ENCODE results near the gene CFB. TPM values are rescaled to one million over a fixed set of nuclear protein-coding genes. Genes with fewer than 3 reads are reported as not detected.

The CFB gene
- total and polyA plus RNA-seq, 9 of the 15 experiments (the other 6 are each of a cell fraction or from before 2014, with no cell fraction given) = 0.08 to 0.91 (median 0.22) TPM; not detected in 4

DNA sequence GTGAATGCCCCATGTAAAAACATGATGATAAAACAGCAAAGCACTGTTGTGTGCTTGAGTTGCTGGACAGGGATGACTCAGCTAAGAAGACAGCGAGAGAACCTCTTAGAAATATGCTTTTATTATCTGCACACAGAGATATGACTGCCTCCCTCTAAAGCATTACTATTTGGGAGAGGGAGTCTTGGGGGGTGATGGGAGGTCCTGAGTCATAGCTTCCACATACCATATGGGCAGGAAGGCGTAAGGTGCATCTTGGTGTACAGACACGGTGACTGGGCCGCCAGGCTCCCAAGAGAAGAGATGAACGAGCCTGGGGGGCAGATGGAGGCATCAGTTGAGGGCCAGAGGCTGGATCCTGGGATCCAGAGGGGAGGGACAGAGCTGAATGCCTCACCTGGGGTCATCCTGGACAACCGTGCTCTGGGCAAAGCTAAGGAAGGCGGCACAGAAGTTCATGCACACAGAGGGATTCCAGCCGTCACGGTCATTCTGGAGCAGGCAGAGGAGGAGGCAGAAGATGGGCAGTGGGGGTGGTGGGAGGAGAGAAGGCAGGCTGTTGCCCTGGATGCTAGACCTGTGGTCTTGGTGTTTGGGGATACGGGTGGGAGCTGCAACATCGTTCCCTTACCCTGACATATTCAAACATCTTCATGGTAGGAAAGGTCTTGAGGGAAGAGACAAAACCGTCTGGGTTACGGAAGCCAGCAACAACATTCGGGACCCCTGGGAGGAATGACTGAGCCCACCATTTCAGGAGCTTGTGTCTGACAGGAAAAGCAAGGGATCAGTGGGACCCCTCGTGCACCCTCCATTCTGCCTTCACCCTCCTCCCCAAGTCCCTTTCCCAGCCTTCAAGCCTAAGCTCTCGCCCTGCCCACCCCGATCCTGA lies 24.1 kb downstream of the CFB start (continued):
- TF ChIP-seq, protein P1, sequence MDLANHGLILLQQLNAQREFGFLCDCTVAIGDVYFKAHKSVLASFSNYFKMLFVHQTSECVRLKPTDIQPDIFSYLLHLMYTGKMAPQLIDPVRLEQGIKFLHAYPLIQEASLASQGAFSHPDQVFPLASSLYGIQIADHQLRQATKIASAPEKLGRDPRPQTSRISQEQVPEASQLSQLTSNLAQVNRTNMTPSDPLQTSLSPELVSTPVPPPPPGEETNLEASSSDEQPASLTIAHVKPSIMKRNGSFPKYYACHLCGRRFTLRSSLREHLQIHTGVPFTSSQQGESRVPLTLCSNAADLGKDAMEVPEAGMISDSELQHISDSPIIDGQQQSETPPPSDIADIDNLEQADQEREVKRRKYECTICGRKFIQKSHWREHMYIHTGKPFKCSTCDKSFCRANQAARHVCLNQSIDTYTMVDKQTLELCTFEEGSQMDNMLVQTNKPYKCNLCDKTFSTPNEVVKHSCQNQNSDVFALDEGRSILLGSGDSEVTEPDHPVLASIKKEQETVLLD (IDR thresholded peaks at IDR 0.05) = peak; percentile 32; the same call in 1 of the 2 replicates
- TF ChIP-seq NR1H2 (CRISPR knock-in tag; IDR thresholded peaks at IDR 0.05) (no peak), CXXC5 (CRISPR knock-in tag; IDR thresholded peaks at IDR 0.05) (no peak), BACH1 (tag; IDR thresholded peaks at IDR 0.05) (peak; percentile 76; the same call in 1 of the 2 replicates), ZFX (CRISPR knock-in tag; IDR thresholded peaks at IDR 0.05) (0 out of 2 replicates have a peak, but pooled peaks have one; percentile 16), ZNF57 (CRISPR knock-in tag; IDR thresholded peaks at IDR 0.05) (no peak), TAF1 (IDR thresholded peaks at IDR 0.05; ENCODE audit: control insufficient read depth, extremely low read depth, insufficient read depth, low read length, severe bottlenecking) (peak; percentile 31), ARID1B (IDR thresholded peaks at IDR 0.05) (peak; percentile 87), KLF10 (CRISPR knock-in tag; IDR thresholded peaks at IDR 0.05) (no peak), HNRNPK (IDR thresholded peaks at IDR 0.05; ENCODE audit: low read depth, low read length, poor library complexity, severe bottlenecking) (no peak), SNRNP70 (optimal IDR thresholded peaks at IDR 0.05; ENCODE audit: low read depth, low read length) (peak; percentile 35), ARHGAP35 (IDR thresholded peaks at IDR 0.05; ENCODE audit: partially characterized antibody) (peak; percentile 63), RCOR1 (IDR thresholded peaks at IDR 0.05; ENCODE audit: borderline replicate concordance in 1 of 2, low read depth in 2 of 2, low read length in 2 of 2) (peak in 1 of 2 experiments; percentile 92; a peak in 2 of 4 replicates), CBX2 (IDR thresholded peaks at IDR 0.05; ENCODE audit: insufficient read depth, low read length, poor library complexity, severe bottlenecking) (no peak), SOX6 (IDR thresholded peaks at IDR 0.05) (peak; percentile 45; the same call in 1 of the 2 replicates)
- TF ChIP-seq, protein P2, sequence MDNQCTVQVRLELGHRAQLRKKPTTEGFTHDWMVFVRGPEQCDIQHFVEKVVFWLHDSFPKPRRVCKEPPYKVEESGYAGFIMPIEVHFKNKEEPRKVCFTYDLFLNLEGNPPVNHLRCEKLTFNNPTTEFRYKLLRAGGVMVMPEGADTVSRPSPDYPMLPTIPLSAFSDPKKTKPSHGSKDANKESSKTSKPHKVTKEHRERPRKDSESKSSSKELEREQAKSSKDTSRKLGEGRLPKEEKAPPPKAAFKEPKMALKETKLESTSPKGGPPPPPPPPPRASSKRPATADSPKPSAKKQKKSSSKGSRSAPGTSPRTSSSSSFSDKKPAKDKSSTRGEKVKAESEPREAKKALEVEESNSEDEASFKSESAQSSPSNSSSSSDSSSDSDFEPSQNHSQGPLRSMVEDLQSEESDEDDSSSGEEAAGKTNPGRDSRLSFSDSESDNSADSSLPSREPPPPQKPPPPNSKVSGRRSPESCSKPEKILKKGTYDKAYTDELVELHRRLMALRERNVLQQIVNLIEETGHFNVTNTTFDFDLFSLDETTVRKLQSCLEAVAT (IDR thresholded peaks at IDR 0.05) = peak in 1 of 2 experiments; percentile 26; a peak in 1 of 4 replicates
- TF ChIP-seq, protein P3, sequence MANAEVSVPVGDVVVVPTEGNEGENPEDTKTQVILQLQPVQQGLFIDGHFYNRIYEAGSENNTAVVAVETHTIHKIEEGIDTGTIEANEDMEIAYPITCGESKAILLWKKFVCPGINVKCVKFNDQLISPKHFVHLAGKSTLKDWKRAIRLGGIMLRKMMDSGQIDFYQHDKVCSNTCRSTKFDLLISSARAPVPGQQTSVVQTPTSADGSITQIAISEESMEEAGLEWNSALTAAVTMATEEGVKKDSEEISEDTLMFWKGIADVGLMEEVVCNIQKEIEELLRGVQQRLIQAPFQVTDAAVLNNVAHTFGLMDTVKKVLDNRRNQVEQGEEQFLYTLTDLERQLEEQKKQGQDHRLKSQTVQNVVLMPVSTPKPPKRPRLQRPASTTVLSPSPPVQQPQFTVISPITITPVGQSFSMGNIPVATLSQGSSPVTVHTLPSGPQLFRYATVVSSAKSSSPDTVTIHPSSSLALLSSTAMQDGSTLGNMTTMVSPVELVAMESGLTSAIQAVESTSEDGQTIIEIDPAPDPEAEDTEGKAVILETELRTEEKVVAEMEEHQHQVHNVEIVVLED (CRISPR knock-in tag; IDR thresholded peaks at IDR 0.05) = no peak
- TF ChIP-seq, protein P4, sequence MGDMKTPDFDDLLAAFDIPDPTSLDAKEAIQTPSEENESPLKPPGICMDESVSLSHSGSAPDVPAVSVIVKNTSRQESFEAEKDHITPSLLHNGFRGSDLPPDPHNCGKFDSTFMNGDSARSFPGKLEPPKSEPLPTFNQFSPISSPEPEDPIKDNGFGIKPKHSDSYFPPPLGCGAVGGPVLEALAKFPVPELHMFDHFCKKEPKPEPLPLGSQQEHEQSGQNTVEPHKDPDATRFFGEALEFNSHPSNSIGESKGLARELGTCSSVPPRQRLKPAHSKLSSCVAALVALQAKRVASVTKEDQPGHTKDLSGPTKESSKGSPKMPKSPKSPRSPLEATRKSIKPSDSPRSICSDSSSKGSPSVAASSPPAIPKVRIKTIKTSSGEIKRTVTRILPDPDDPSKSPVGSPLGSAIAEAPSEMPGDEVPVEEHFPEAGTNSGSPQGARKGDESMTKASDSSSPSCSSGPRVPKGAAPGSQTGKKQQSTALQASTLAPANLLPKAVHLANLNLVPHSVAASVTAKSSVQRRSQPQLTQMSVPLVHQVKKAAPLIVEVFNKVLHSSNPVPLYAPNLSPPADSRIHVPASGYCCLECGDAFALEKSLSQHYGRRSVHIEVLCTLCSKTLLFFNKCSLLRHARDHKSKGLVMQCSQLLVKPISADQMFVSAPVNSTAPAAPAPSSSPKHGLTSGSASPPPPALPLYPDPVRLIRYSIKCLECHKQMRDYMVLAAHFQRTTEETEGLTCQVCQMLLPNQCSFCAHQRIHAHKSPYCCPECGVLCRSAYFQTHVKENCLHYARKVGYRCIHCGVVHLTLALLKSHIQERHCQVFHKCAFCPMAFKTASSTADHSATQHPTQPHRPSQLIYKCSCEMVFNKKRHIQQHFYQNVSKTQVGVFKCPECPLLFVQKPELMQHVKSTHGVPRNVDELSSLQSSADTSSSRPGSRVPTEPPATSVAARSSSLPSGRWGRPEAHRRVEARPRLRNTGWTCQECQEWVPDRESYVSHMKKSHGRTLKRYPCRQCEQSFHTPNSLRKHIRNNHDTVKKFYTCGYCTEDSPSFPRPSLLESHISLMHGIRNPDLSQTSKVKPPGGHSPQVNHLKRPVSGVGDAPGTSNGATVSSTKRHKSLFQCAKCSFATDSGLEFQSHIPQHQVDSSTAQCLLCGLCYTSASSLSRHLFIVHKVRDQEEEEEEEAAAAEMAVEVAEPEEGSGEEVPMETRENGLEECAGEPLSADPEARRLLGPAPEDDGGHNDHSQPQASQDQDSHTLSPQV (IDR thresholded peaks at IDR 0.05) = peak; percentile 90
